HepG2 (cell line): ENCODE results near the gene CSTF1.

Experiments
- CTCF ChIP-seq: sonication (generic); formaldehyde crosslinking; IDR thresholded peaks from 2 replicates; pipeline ENCODE4 v1.5.0; 2020; ENCODE audit warnings: mild to moderate bottlenecking, missing genetic modification reagents, moderate library complexity
- FLYWCH1 ChIP-seq: sonication (generic); formaldehyde crosslinking; IDR thresholded peaks from 2 replicates; pipeline ENCODE4 v1.8.1; 2023; ENCODE audit warnings: mild to moderate bottlenecking, missing genetic modification reagents
- POLR2A ChIP-seq, 2 experiments: IDR thresholded peaks; 2 replicates each; pipeline ENCODE4 v1.6.1; 2011; ENCODE audit warnings: low read depth in 2 of 2, low read length in 2 of 2, mild to moderate bottlenecking in 1 of 2, moderate library complexity in 1 of 2; ENCODE audit not compliant: insufficient read depth in 1 of 2
- SP4 ChIP-seq: sonication (generic); formaldehyde crosslinking; IDR thresholded peaks from 2 replicates; pipeline ENCODE4 v1.8.1; 2023; ENCODE audit warnings: mild to moderate bottlenecking, missing genetic modification reagents
- THAP8 ChIP-seq: sonication (generic); formaldehyde crosslinking; IDR thresholded peaks from 2 replicates; pipeline ENCODE4 v1.5.1; 2020; ENCODE audit warnings: missing genetic modification reagents, mild to moderate bottlenecking, borderline replicate concordance
- YEATS4 ChIP-seq: sonication (generic); formaldehyde crosslinking; IDR thresholded peaks from 2 replicates; pipeline ENCODE4 v1.4.0; 2020; ENCODE audit warnings: missing genetic modification reagents, borderline replicate concordance

- TF ChIP-seq THAP8 (CRISPR knock-in tag) (no peak), SP4 (CRISPR knock-in tag) (no peak), YEATS4 (CRISPR knock-in tag) (no peak), POLR2A (IDR thresholded peaks at IDR 0.05; ENCODE audit: insufficient read depth in 1 of 2, low read depth in 2 of 2, low read length in 2 of 2) (no peak), FLYWCH1 (CRISPR knock-in tag) (no peak), CTCF (CRISPR knock-in tag) (no peak)
Measured at GRCh38 chr20:56430957-56431356, 38.5 kb downstream of the CSTF1 start.
